ENCODE data around the gene MED22. TPM values are rescaled to one million over a fixed set of nuclear protein-coding genes. Genes with fewer than 3 reads are reported as not detected.

Gene MED22
- total RNA-seq, 1 experiment from 2014 or later: 18.6 TPM

GRCh38 chr9:133352635-133353340 lies 4.9 kb upstream of the MED22 start:
- CTCF ChIA-PET: interaction anchor here (1.4 kb wide), 1 partner anchor 11 kb away, joined by 3 read pairs; no protein-coding TSS in a partner anchor
- RAD21 ChIA-PET (ENCODE audit: low non-redundant PET in 1 of 2, low total read pairs in 2 of 2, uncharacterized antibody in 2 of 2, unreplicated experiment in 2 of 2): no interaction called here
- Histone ChIP-seq H3K9ac (ENCODE audit: low read length) (no peak overlapping the region), H4K20me1 (ENCODE audit: insufficient read depth) (peaks cover 10% of the 10 kb centered on the region; the same call in 1 of the 2 replicates), H3K4me1 (ENCODE audit: control insufficient read depth in 1 of 2, insufficient read depth in 2 of 2, low read length in 2 of 2) (peaks cover 11 to 37% of the 10 kb centered on the region in 2 experiments; a peak in 3 of 4 replicates), H2AFZ (ENCODE audit: low read depth, low read length, poor library complexity, severe bottlenecking) (no peak overlapping the region), H3K9me3 (ENCODE audit: control insufficient read depth in 1 of 2, insufficient read depth in 1 of 2, low read depth in 1 of 2, low read length in 2 of 2) (no peaks in the 10 kb centered on the region), H3K4me2 (ENCODE audit: low read length) (no peak overlapping the region), H3K27me3 (ENCODE audit: insufficient read depth, low read length) (no peaks in the 10 kb centered on the region), H3K9me2 (ENCODE audit: insufficient read depth) (no peaks in the 10 kb centered on the region), H3K79me2 (ENCODE audit: insufficient read depth, low read length) (peaks cover 62% of the 10 kb centered on the region), H3K4me3 (replicated peaks in 1 of 2; ENCODE audit: low read depth in 1 of 2, low read length in 2 of 2) (no peak overlapping the region), H3K36me3 (ENCODE audit: control insufficient read depth in 1 of 2, insufficient read depth in 2 of 2, low read length in 2 of 2) (peaks cover 33 to 50% of the 10 kb centered on the region in 2 experiments), H3K27ac (ENCODE audit: low read depth, low read length) (peak overlapping the region; percentile 4; the same call in 1 of the 2 replicates)
- no TSS peak for BruUV-seq (replicated peaks)
- no peak for DNase-seq (ENCODE audit: low read depth, low spot score)
- intact Hi-C loops (cut with micrococcal nuclease): loop anchor here (10.0 kb wide), 1 partner anchor 642 kb away; the partner anchor contains the start of gene VAV2
- no peak for ATAC-seq
- POLR2A ChIA-PET: interaction anchor here (0.9 to 1.2 kb wide), 2 partner anchors 10 to 107 kb away, joined by 3 read pairs; partner anchors contain the start of gene CACFD1
- TF ChIP-seq SIN3A (IDR thresholded peaks at IDR 0.05; ENCODE audit: low read depth): no peak
- peak; percentile 12 for TF ChIP-seq POLR2A (IDR thresholded peaks at IDR 0.05; ENCODE audit: borderline replicate concordance, extremely low read depth, insufficient read depth, insufficient read length)
- TF ChIP-seq EZH2phosphoT487 (IDR thresholded peaks at IDR 0.05; ENCODE audit: borderline replicate concordance): no peak

- ChIA-PET RAD21 (ENCODE audit: low non-redundant PET in 1 of 2, low total read pairs in 2 of 2, uncharacterized antibody in 2 of 2, unreplicated experiment in 2 of 2) (no interaction called here), CTCF (no interaction called here), POLR2A (interaction anchor here (1.1 to 1.3 kb wide), 3 partner anchors 13 to 113 kb away, joined by 3 read pairs; partner anchors contain the start of gene CACFD1)
- peaks cover 60% of the 10 kb centered on the region for H3K79me2 ChIP-seq (ENCODE audit: insufficient read depth, low read length)
- H3K27ac ChIP-seq (ENCODE audit: low read depth, low read length): peak overlapping the region; percentile 11; the same call in 1 of the 2 replicates
- peaks cover 6 to 29% of the 10 kb centered on the region in 2 experiments; a peak in 3 of 4 replicates for H3K4me1 ChIP-seq (ENCODE audit: control insufficient read depth in 1 of 2, insufficient read depth in 2 of 2, low read length in 2 of 2)
- TF ChIP-seq POLR2AphosphoS5 (IDR thresholded peaks at IDR 0.05; ENCODE audit: low read depth, low read length) (peak; percentile 63; the same call in 1 of the 2 replicates), POLR2A (IDR thresholded peaks at IDR 0.05; ENCODE audit: borderline replicate concordance, extremely low read depth, insufficient read depth, insufficient read length) (no peak), CTCF (IDR thresholded peaks at IDR 0.05 in 2 of 3, conservative IDR thresholded peaks at IDR 0.05 in 1 of 3; ENCODE audit: borderline replicate concordance in 1 of 3, insufficient read depth in 1 of 3, low read depth in 2 of 3, low read length in 2 of 3) (peak in 2 of 3 experiments; percentile 61 to 68; a peak in 4 of 6 replicates)
- H3K36me3 ChIP-seq (ENCODE audit: control insufficient read depth in 1 of 2, insufficient read depth in 2 of 2, low read length in 2 of 2): peaks cover 33 to 50% of the 10 kb centered on the region in 2 experiments
- H3K9ac ChIP-seq (ENCODE audit: low read length): no peak overlapping the region
- DNase-seq (ENCODE audit: low read depth, low spot score): no peak
- no peaks in the 10 kb centered on the region for H3K9me2 ChIP-seq (ENCODE audit: insufficient read depth)
- ATAC-seq: peak; percentile 37
- no peak overlapping the region for H3K4me2 ChIP-seq (ENCODE audit: low read length)
- peaks cover 10% of the 10 kb centered on the region; the same call in 1 of the 2 replicates for H4K20me1 ChIP-seq (ENCODE audit: insufficient read depth)
- no peak overlapping the region for H2AFZ ChIP-seq (ENCODE audit: low read depth, low read length, poor library complexity, severe bottlenecking)
- intact Hi-C loops (cut with micrococcal nuclease): loop anchor here (10.0 kb wide), 1 partner anchor 643 kb away; the partner anchor contains the start of gene VAV2
- H3K27me3 ChIP-seq (ENCODE audit: insufficient read depth, low read length): no peaks in the 10 kb centered on the region
- H3K9me3 ChIP-seq (ENCODE audit: control insufficient read depth in 1 of 2, insufficient read depth in 1 of 2, low read depth in 1 of 2, low read length in 2 of 2): no peaks in the 10 kb centered on the region
- H3K4me3 ChIP-seq (replicated peaks in 1 of 2; ENCODE audit: low read depth in 1 of 2, low read length in 2 of 2): no peak overlapping the region
- TSS peak; percentile 2 for BruUV-seq (replicated peaks)
Measured at GRCh38 chr9:133351908-133352634, 4.1 kb upstream of the MED22 start.
